H9 (cell line): Measurements from ENCODE around the gene AKT1S1. TPM values are rescaled to one million over a fixed set of nuclear protein-coding genes. Genes with fewer than 3 reads are reported as not detected.

Source experiments
- DNase-seq: peaks from one replicate; pipeline ENCODE4 v3.0.0-alpha.2; 2017
- H2AFZ ChIP-seq: one replicate; pipeline ENCODE4 v1.6.1; 2013; ENCODE audit warnings: mild to moderate bottlenecking, low read length, control low read depth, moderate library complexity
- H2AK5ac ChIP-seq: 2 replicates; pipeline ENCODE4 v1.6.1; 2013; ENCODE audit warnings: low read length, control low read depth, mixed read lengths; ENCODE audit not compliant: insufficient read length
- H2BK120ac ChIP-seq: one replicate; pipeline ENCODE4 v1.6.1; 2013; ENCODE audit warnings: low read depth, mild to moderate bottlenecking, low read length, control low read depth, inconsistent platforms; ENCODE audit not compliant: poor library complexity, severe bottlenecking
- H2BK12ac ChIP-seq: 2 replicates; pipeline ENCODE4 v1.6.1; 2013; ENCODE audit warnings: low read length, control low read depth, mixed read lengths, low read depth; ENCODE audit not compliant: insufficient read length
- H2BK15ac ChIP-seq: 2 replicates; pipeline ENCODE4 v1.6.1; 2013; ENCODE audit warnings: low read depth, low read length, control low read depth
- H2BK20ac ChIP-seq: one replicate; pipeline ENCODE4 v1.6.1; 2013; ENCODE audit warnings: low read depth, mild to moderate bottlenecking, low read length, control low read depth, inconsistent platforms; ENCODE audit not compliant: poor library complexity, severe bottlenecking
- H2BK5ac ChIP-seq: 2 replicates; pipeline ENCODE4 v1.6.1; 2013; ENCODE audit warnings: low read length, control low read depth, mixed read lengths; ENCODE audit not compliant: insufficient read length
- H3K14ac ChIP-seq: 2 replicates; pipeline ENCODE4 v1.6.1; 2013; ENCODE audit warnings: low read length, control low read depth; ENCODE audit not compliant: insufficient read depth
- H3K18ac ChIP-seq: 2 replicates; pipeline ENCODE4 v1.6.1; 2013; ENCODE audit warnings: low read depth, mild to moderate bottlenecking, mixed read lengths, low read length, control low read depth; ENCODE audit not compliant: insufficient read length
- H3K23ac ChIP-seq: 2 replicates; pipeline ENCODE4 v1.6.1; 2013; ENCODE audit warnings: low read length, control low read depth, mixed read lengths, low read depth; ENCODE audit not compliant: insufficient read length
- H3K23me2 ChIP-seq: 2 replicates; pipeline ENCODE4 v1.6.1; 2013; ENCODE audit warnings: low read depth, mild to moderate bottlenecking, mixed read lengths, low read length, control low read depth; ENCODE audit not compliant: insufficient read length, poor library complexity, severe bottlenecking
- H3K27ac ChIP-seq: 2 replicates; pipeline ENCODE4 v1.5.1; 2013; ENCODE audit warnings: low read length, control low read depth, mixed read lengths, low read depth; ENCODE audit not compliant: insufficient read length
- H3K27me3 ChIP-seq: 2 replicates; pipeline ENCODE4 v1.6.1; 2013; ENCODE audit warnings: low read length, control low read depth, inconsistent platforms; ENCODE audit not compliant: insufficient read depth
- H3K4ac ChIP-seq: 2 replicates; pipeline ENCODE4 v1.6.1; 2013; ENCODE audit warnings: low read depth, mild to moderate bottlenecking, control low read depth, inconsistent platforms, low read length, moderate library complexity
- H3K4me1 ChIP-seq: 2 replicates; pipeline ENCODE4 v1.6.1; 2013; ENCODE audit warnings: low read length, control low read depth, inconsistent platforms; ENCODE audit not compliant: insufficient read depth
- H3K4me2 ChIP-seq: 2 replicates; pipeline ENCODE4 v1.6.1; 2013; ENCODE audit warnings: low read length, control low read depth, mixed read lengths; ENCODE audit not compliant: insufficient read length, insufficient read depth
- H3K56ac ChIP-seq: 2 replicates; pipeline ENCODE4 v1.6.1; 2013; ENCODE audit warnings: low read depth, mild to moderate bottlenecking, mixed read lengths, low read length, control low read depth; ENCODE audit not compliant: insufficient read length
- H3K79me1 ChIP-seq: 2 replicates; pipeline ENCODE4 v1.6.1; 2013; ENCODE audit warnings: low read depth, mild to moderate bottlenecking, moderate library complexity, low read length, control low read depth, inconsistent platforms; ENCODE audit not compliant: insufficient read depth, poor library complexity, severe bottlenecking
- H3K79me2 ChIP-seq: 2 replicates; pipeline ENCODE4 v1.6.1; 2013; ENCODE audit warnings: low read length, control low read depth, inconsistent platforms; ENCODE audit not compliant: insufficient read depth
- H3K9ac ChIP-seq: 2 replicates; pipeline ENCODE4 v1.6.1; 2013; ENCODE audit warnings: low read length, control low read depth, mixed read lengths; ENCODE audit not compliant: insufficient read length; ENCODE audit errors: extremely low read depth
- H3K9me3 ChIP-seq: one replicate; pipeline ENCODE4 v1.6.1; 2013; ENCODE audit warnings: low read depth, low read length, inconsistent platforms; ENCODE audit not compliant: control insufficient read depth
- H3T11ph ChIP-seq: one replicate; pipeline ENCODE4 v1.6.1; 2013; ENCODE audit warnings: mild to moderate bottlenecking, low read length, control low read depth, inconsistent platforms
- H4K20me1 ChIP-seq: one replicate; pipeline ENCODE4 v1.6.1; 2013; ENCODE audit not compliant: control insufficient read depth, insufficient read length, insufficient read depth
- H4K5ac ChIP-seq: 2 replicates; pipeline ENCODE4 v1.6.1; 2013; ENCODE audit warnings: low read depth, mild to moderate bottlenecking, mixed read lengths, low read length, control low read depth; ENCODE audit not compliant: insufficient read length
- H4K8ac ChIP-seq: replicated peaks from 2 replicates; pipeline ENCODE4 v1.6.1; 2013; ENCODE audit warnings: low read length, control low read depth, mixed read lengths, low read depth; ENCODE audit not compliant: insufficient read length
- H4K91ac ChIP-seq: 2 replicates; pipeline ENCODE4 v1.6.1; 2013; ENCODE audit warnings: low read depth, mild to moderate bottlenecking, moderate library complexity, mixed read lengths, low read length, control low read depth; ENCODE audit not compliant: insufficient read length
- H3K27ac Mint-ChIP-seq, 3 experiments: 2 replicates in 2 of 3; 3 replicates in 1 of 3; pipeline ENCODE4 v1.8.0; 2020 to 2021; ENCODE audit warnings: mixed read lengths in 3 of 3, mild to moderate bottlenecking in 1 of 3, moderate library complexity in 1 of 3
- H3K27me3 Mint-ChIP-seq: 2 replicates; pipeline ENCODE4 v1.8.0; 2021; ENCODE audit warnings: low read depth, mild to moderate bottlenecking, moderate library complexity, mixed read lengths
- H3K36me3 Mint-ChIP-seq, 3 experiments: 2 replicates in 2 of 3; 3 replicates in 1 of 3; pipeline ENCODE4 v1.8.0; 2020 to 2021; ENCODE audit warnings: low read depth in 3 of 3, mixed read lengths in 3 of 3; ENCODE audit not compliant: insufficient read depth in 1 of 3
- H3K4me1 Mint-ChIP-seq, 2 experiments: 2 replicates each; pipeline ENCODE4 v1.8.0; 2020; ENCODE audit warnings: mixed read lengths in 2 of 2
- H3K4me3 Mint-ChIP-seq, 2 experiments: 2 replicates in 1 of 2; 3 replicates in 1 of 2; pipeline ENCODE4 v1.8.0; 2020 to 2021; ENCODE audit warnings: mild to moderate bottlenecking in 2 of 2, mixed read lengths in 2 of 2, moderate library complexity in 1 of 2
- H3K9me3 Mint-ChIP-seq, 2 experiments: 2 replicates in 1 of 2; 3 replicates in 1 of 2; pipeline ENCODE4 v1.8.0; 2020; ENCODE audit warnings: mild to moderate bottlenecking in 2 of 2, mixed read lengths in 2 of 2, moderate library complexity in 1 of 2
- WGBS: extraction: QIAGEN DNeasy Blood & Tissue Kit; methylation state at CpG from one replicate; pipeline ENCODE4 v1.1.7; 2013; ENCODE audit warnings: missing lambda C conversion rate, low lambda C conversion rate, mixed read lengths; ENCODE audit not compliant: insufficient read length; ENCODE audit errors: extremely low coverage; 5-methylcytosine and 5-hydroxymethylcytosine counted together
- total RNA-seq: library from RNA; stranded (reverse); gene quantifications from 2 replicates; pipeline ENCODE4 v1.2.1, GENCODE V29; 2021
- TF ChIP-seq, protein P1 (sequence below): fragments of 200-600 bp; sonication (generic); conservative IDR thresholded peaks from 3 replicates; pipeline ENCODE4 v1.8.0; 2021; ENCODE audit warnings: antibody characterized with exemption, mild to moderate bottlenecking

AKT1S1 gene
- total RNA-seq, 1 experiment from 2014 or later: 43.5 TPM

DNA sequence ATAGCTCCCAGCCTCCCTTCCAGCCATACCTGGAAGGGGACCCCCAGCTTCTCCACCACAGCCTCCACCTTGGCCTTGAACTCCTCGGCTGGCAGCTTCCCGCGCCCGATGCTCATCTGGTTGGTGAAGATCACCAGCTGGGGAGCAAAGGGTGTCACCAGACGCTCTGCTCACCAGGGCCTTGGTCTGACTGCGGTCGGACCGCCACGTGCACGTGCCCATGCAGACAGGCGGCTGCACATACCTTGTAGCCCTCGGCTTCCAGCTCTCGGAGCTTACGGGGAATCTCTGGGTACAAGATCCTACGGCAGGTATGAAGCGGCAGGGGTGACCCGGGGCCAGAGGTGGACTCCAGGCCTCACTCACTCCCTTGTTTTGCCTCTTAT lies 13.2 kb downstream of the AKT1S1 start:
- Histone ChIP-seq H3K4ac (no peak overlapping the region), H3K27me3 (no peaks in the 10 kb centered on the region), H3K9ac (no peak overlapping the region), H3K4me1 (no peaks in the 10 kb centered on the region), H2BK120ac (no peak overlapping the region), H2BK12ac (no peak overlapping the region), H4K91ac (no peak overlapping the region), H3K18ac (no peak overlapping the region), H4K20me1 (no peaks in the 10 kb centered on the region), H3K23ac (no peak overlapping the region), H3K79me2 (no peaks in the 10 kb centered on the region; the same call in 1 of the 2 replicates), H3K14ac (no peak overlapping the region), H3K4me2 (no peak overlapping the region), H3K79me1 (peaks cover 5% of the 10 kb centered on the region), H4K5ac (no peak overlapping the region), H4K8ac (no peak overlapping the region), H3K23me2 (peaks cover 8% of the 10 kb centered on the region), H3T11ph (no peak overlapping the region), H3K9me3 (no peaks in the 10 kb centered on the region), H2AFZ (no peak overlapping the region), H2AK5ac (no peak overlapping the region), H3K27ac (no peak overlapping the region), H2BK20ac (no peak overlapping the region), H2BK15ac (no peak overlapping the region), H3K56ac (no peak overlapping the region), H2BK5ac (no peak overlapping the region)
- Mint-ChIP-seq H3K27me3 (peaks cover 1% of the 10 kb centered on the region), H3K27ac (no peak overlapping the region; a peak in 1 of 7 replicates), H3K36me3 (peaks cover 28 to 64% (median 48%) of the 10 kb centered on the region in 3 experiments), H3K9me3 (peaks cover 0 to 4% of the 10 kb centered on the region in 2 experiments; a peak in 1 of 5 replicates), H3K4me1 (peaks cover 23 to 42% of the 10 kb centered on the region in 2 experiments), H3K4me3 (peak overlapping the region in 1 of 2 experiments; percentile 12; a peak in 2 of 5 replicates)
- no CpG with 5 or more reads among the region's 17 CpGs for WGBS
- TF ChIP-seq, protein P1, sequence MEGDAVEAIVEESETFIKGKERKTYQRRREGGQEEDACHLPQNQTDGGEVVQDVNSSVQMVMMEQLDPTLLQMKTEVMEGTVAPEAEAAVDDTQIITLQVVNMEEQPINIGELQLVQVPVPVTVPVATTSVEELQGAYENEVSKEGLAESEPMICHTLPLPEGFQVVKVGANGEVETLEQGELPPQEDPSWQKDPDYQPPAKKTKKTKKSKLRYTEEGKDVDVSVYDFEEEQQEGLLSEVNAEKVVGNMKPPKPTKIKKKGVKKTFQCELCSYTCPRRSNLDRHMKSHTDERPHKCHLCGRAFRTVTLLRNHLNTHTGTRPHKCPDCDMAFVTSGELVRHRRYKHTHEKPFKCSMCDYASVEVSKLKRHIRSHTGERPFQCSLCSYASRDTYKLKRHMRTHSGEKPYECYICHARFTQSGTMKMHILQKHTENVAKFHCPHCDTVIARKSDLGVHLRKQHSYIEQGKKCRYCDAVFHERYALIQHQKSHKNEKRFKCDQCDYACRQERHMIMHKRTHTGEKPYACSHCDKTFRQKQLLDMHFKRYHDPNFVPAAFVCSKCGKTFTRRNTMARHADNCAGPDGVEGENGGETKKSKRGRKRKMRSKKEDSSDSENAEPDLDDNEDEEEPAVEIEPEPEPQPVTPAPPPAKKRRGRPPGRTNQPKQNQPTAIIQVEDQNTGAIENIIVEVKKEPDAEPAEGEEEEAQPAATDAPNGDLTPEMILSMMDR: no peak
- no peak for DNase-seq
